ENCODE data around the gene AKAP8L. TPM values are rescaled to one million over a fixed set of nuclear protein-coding genes. Genes with fewer than 3 reads are reported as not detected.

AKAP8L gene
- total RNA-seq, 2 donors from 2014 or later: 147 to 196 TPM

DNA sequence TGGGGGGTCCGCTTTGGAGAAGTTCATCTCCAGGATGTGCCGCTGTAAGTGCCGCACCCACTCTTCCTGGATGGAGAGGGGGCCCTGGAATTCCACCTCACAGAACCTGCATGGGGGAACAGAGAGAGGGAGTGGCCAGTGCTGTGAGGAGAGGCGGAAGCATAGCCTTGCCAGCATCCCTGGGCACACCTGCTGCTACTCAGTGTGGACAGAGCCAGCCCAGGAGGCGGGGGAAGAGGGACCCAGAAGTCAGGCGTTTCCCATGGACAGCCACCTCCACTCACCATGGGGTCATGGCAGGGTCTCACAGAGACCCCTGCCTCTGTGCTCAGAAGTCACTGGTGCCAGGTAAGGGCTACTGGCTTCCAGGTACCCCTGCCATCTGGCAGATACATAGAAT lies 4.3 kb upstream of the AKAP8L start:
- intact Hi-C loops (cut with DNase I): no loop called here
- H3K9me3 ChIP-seq: no peaks in the 10 kb centered on the region
- no peak for TF ChIP-seq POLR2A (IDR thresholded peaks at IDR 0.05)
- TF ChIP-seq, protein P1, sequence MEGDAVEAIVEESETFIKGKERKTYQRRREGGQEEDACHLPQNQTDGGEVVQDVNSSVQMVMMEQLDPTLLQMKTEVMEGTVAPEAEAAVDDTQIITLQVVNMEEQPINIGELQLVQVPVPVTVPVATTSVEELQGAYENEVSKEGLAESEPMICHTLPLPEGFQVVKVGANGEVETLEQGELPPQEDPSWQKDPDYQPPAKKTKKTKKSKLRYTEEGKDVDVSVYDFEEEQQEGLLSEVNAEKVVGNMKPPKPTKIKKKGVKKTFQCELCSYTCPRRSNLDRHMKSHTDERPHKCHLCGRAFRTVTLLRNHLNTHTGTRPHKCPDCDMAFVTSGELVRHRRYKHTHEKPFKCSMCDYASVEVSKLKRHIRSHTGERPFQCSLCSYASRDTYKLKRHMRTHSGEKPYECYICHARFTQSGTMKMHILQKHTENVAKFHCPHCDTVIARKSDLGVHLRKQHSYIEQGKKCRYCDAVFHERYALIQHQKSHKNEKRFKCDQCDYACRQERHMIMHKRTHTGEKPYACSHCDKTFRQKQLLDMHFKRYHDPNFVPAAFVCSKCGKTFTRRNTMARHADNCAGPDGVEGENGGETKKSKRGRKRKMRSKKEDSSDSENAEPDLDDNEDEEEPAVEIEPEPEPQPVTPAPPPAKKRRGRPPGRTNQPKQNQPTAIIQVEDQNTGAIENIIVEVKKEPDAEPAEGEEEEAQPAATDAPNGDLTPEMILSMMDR (IDR thresholded peaks at IDR 0.05): no peak
- H3K27ac ChIP-seq: no peak overlapping the region
- no peaks in the 10 kb centered on the region for H3K27me3 ChIP-seq
- WGBS, 2 donors: 93 to 94% methylated on average over 2 to 6 of the region's 6 CpGs
- no peak overlapping the region for H3K4me3 ChIP-seq
- peaks cover 22% of the 10 kb centered on the region for H3K4me1 ChIP-seq
- H3K36me3 ChIP-seq (replicated peaks in 1 of 2; ENCODE audit: insufficient read depth in 1 of 2, low read depth in 2 of 2): peaks cover 11 to 34% of the 10 kb centered on the region in 2 donors
- no peak for DNase-seq
- ATAC-seq: no peak

GRCh38 chr19:15422296-15423075 lies 3.7 kb upstream of the AKAP8L start:
- DNase-seq (no peak), ATAC-seq (no peak)
- Histone ChIP-seq H3K27me3 (no peaks in the 10 kb centered on the region), H3K4me1 (peaks cover 27% of the 10 kb centered on the region), H3K36me3 (replicated peaks in 1 of 2; ENCODE audit: insufficient read depth in 1 of 2, low read depth in 2 of 2) (peaks cover 11 to 34% of the 10 kb centered on the region in 2 donors), H3K4me3 (no peak overlapping the region), H3K27ac (no peak overlapping the region), H3K9me3 (no peaks in the 10 kb centered on the region)
- intact Hi-C loops (cut with DNase I): no loop called here
- TF ChIP-seq, protein P1 (IDR thresholded peaks at IDR 0.05): no peak
- no peak for TF ChIP-seq POLR2A (IDR thresholded peaks at IDR 0.05)
- WGBS, 2 donors: 93 to 94% methylated on average over 15 to 21 of the region's 22 CpGs

GRCh38 chr19:15421721-15422260 lies 3.0 kb upstream of the AKAP8L start:
- no peaks in the 10 kb centered on the region for H3K27me3 ChIP-seq
- DNase-seq (peak; percentile 44 to 69 (median 56)), ATAC-seq (no peak)
- no peak for TF ChIP-seq POLR2A (IDR thresholded peaks at IDR 0.05)
- TF ChIP-seq, protein P1 (IDR thresholded peaks at IDR 0.05): no peak
- intact Hi-C loops (cut with DNase I): no loop called here
- peaks cover 11 to 28% of the 10 kb centered on the region in 2 donors for H3K36me3 ChIP-seq (replicated peaks in 1 of 2; ENCODE audit: insufficient read depth in 1 of 2, low read depth in 2 of 2)
- 65 to 73% methylated on average over 9 to 15 of the region's 15 CpGs for WGBS, 2 donors
- no peak overlapping the region for H3K4me3 ChIP-seq
- peak overlapping the region in 1 of 4 donors; percentile 16 for H3K27ac ChIP-seq
- H3K4me1 ChIP-seq: peaks cover 34% of the 10 kb centered on the region
- H3K9me3 ChIP-seq: no peaks in the 10 kb centered on the region

- TF ChIP-seq, protein P1 (IDR thresholded peaks at IDR 0.05): no peak
- TF ChIP-seq POLR2A (IDR thresholded peaks at IDR 0.05): no peak
- H3K4me1 ChIP-seq: peaks cover 40% of the 10 kb centered on the region
- no peak for DNase-seq
Measured at GRCh38 chr19:15421136-15421695, 2.4 kb upstream of the AKAP8L start.

More at GRCh38 chr19:15421136-15421695, 2.4 kb upstream of the AKAP8L start:
- intact Hi-C loops (cut with DNase I): no loop called here
- Histone ChIP-seq H3K27me3 (no peaks in the 10 kb centered on the region), H3K27ac (peak overlapping the region in 1 of 4 donors; percentile 16), H3K4me3 (no peak overlapping the region), H3K9me3 (no peaks in the 10 kb centered on the region), H3K36me3 (replicated peaks in 1 of 2; ENCODE audit: insufficient read depth in 1 of 2, low read depth in 2 of 2) (peaks cover 11 to 23% of the 10 kb centered on the region in 2 donors)
- 80 to 84% methylated on average over 12 of the region's 12 CpGs for WGBS, 2 donors
- ATAC-seq: no peak
